Neural progenitor cell (in vitro differentiated cells): Measurements from ENCODE around the gene SNAI3.

Experiments
- CTCF ChIP-seq: fragments of 200-600 bp; sonication (generic); IDR thresholded peaks from 2 replicates; pipeline ENCODE4 v1.5.1; 2017; ENCODE audit warnings: antibody characterized with exemption, mild to moderate bottlenecking
- EZH2 ChIP-seq: fragments of 200-600 bp; sonication (generic); IDR thresholded peaks from 2 replicates; pipeline ENCODE4 v1.6.1; 2017; ENCODE audit warnings: antibody characterized with exemption, mild to moderate bottlenecking, moderate library complexity
- EZH2phosphoT487 ChIP-seq: fragments of 200-600 bp; sonication (generic); IDR thresholded peaks from 2 replicates; pipeline ENCODE4 v1.6.1; 2017; ENCODE audit warnings: antibody characterized with exemption

GRCh38 chr16:88651276-88651988, 34.9 kb downstream of the SNAI3 start:
- no peak for TF ChIP-seq CTCF
- no peak for TF ChIP-seq EZH2
- no peak for TF ChIP-seq EZH2phosphoT487
